Measurements from ENCODE around the gene PNLDC1.

DNA sequence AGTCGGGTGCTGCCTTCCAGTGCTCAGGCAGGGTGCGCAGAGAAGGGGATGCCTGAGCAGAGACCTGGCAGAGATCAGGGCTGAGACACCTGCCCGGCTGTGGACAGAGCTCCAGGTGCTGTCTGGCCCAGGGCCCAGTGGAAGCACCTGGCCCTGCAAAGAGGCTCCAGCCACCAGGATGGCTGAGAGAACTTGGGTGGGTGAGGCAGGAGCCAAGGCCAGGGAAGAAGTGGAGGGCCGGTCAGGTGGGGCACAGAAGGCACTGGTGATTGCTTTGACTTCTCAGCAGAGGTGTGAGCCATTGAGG is 31.2 kb downstream of the PNLDC1 start:
- TF ChIP-seq, protein P1, sequence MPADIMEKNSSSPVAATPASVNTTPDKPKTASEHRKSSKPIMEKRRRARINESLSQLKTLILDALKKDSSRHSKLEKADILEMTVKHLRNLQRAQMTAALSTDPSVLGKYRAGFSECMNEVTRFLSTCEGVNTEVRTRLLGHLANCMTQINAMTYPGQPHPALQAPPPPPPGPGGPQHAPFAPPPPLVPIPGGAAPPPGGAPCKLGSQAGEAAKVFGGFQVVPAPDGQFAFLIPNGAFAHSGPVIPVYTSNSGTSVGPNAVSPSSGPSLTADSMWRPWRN (IDR thresholded peaks at IDR 0.05; ENCODE audit: low read depth) = no peak
- TF ChIP-seq FOXM1 (IDR thresholded peaks at IDR 0.05; ENCODE audit: low read depth) = no peak
- TF ChIP-seq FOXM1 (CRISPR knock-in tag; IDR thresholded peaks at IDR 0.05; ENCODE audit: low read depth) = no peak
- TF ChIP-seq ZNF785 (CRISPR knock-in tag; IDR thresholded peaks at IDR 0.05) = no peak
- TF ChIP-seq BHLHE40 (IDR thresholded peaks at IDR 0.05; ENCODE audit: low read length) = no peak
- no peak for TF ChIP-seq POLR2B (IDR thresholded peaks at IDR 0.05; ENCODE audit: low read depth, partially characterized antibody)
